ENCODE results near the gene ERI3. TPM values are rescaled to one million over a fixed set of nuclear protein-coding genes. Genes with fewer than 3 reads are reported as not detected.

The ERI3 gene
- polyA plus RNA-seq, 2 of the 4 experiments (the other 2 are of a cell fraction): 43.4 to 44.7 TPM

GRCh38 chr1:44313265-44313918 is 41.7 kb downstream of the ERI3 start:
- no peak for ATAC-seq
- H3K4me2 ChIP-seq: no peak overlapping the region
- CTCF ChIA-PET: interaction anchor here (1.0 to 3.5 kb wide), 6 partner anchors 15 to 339 kb away, joined by 3 to 18 read pairs (median 8); no protein-coding TSS in a partner anchor
- H3K4me3 ChIP-seq: no peak overlapping the region
- 89% methylated on average over 3 of the region's 3 CpGs for WGBS (ENCODE audit: missing lambda C conversion rate)
- H3K9me3 ChIP-seq: no peaks in the 10 kb centered on the region
- POLR2A ChIA-PET: no interaction called here
- FAIRE-seq: no peak
- no peak for TF ChIP-seq REST (IDR thresholded peaks at IDR 0.05)
- H3K27ac ChIP-seq: no peak overlapping the region
- DNase-seq (ENCODE audit: low read depth in 1 of 2, low spot score in 1 of 2): no peak
- no peaks in the 10 kb centered on the region for H3K4me1 ChIP-seq

GRCh38 chr1:44312399-44313196 is 42.5 kb downstream of the ERI3 start:
- DNase-seq (ENCODE audit: low read depth in 1 of 2, low spot score in 1 of 2) (no peak), FAIRE-seq (no peak), ATAC-seq (no peak)
- POLR2A ChIA-PET: no interaction called here
- no peak overlapping the region for H3K4me2 ChIP-seq
- CTCF ChIA-PET: interaction anchor here (0.8 to 3.5 kb wide), 8 partner anchors 10 to 340 kb away, joined by 3 to 11 read pairs (median 4); no protein-coding TSS in a partner anchor
- no peak overlapping the region for H3K4me3 ChIP-seq
- no peak for TF ChIP-seq POLR2AphosphoS2 (conservative IDR thresholded peaks at IDR 0.05; ENCODE audit: low read length)
- no peak for TF ChIP-seq RFX5 (IDR thresholded peaks at IDR 0.05)
- TF ChIP-seq SREBF2 (IDR thresholded peaks at IDR 0.05): no peak
- no peak for TF ChIP-seq HOXB13 (CRISPR knock-in tag; IDR thresholded peaks at IDR 0.05; ENCODE audit: low read depth)
- TF ChIP-seq MYC (IDR thresholded peaks at IDR 0.05; ENCODE audit: borderline replicate concordance, low read length): no peak
- TF ChIP-seq RARB (CRISPR knock-in tag; IDR thresholded peaks at IDR 0.05): no peak
- TF ChIP-seq JUN (IDR thresholded peaks at IDR 0.05): no peak
- WGBS (ENCODE audit: missing lambda C conversion rate): 92% methylated on average over 10 of the region's 10 CpGs
- H3K27ac ChIP-seq: no peak overlapping the region
- H3K9me3 ChIP-seq: no peaks in the 10 kb centered on the region
- no peaks in the 10 kb centered on the region for H3K4me1 ChIP-seq

GRCh38 chr1:44310006-44310405 is 45.1 kb downstream of the ERI3 start:
- Histone ChIP-seq H3K4me3 (no peak overlapping the region), H3K9me3 (no peaks in the 10 kb centered on the region), H3K4me2 (no peak overlapping the region), H3K4me1 (no peaks in the 10 kb centered on the region), H3K27ac (no peak overlapping the region)
- TF ChIP-seq CBX2 (IDR thresholded peaks at IDR 0.05; ENCODE audit: borderline replicate concordance, low read depth) (no peak), HOXB13 (CRISPR knock-in tag; IDR thresholded peaks at IDR 0.05; ENCODE audit: low read depth) (no peak), MYC (IDR thresholded peaks at IDR 0.05; ENCODE audit: borderline replicate concordance, low read length) (no peak), HES2 (IDR thresholded peaks at IDR 0.05) (no peak), CHD2 (IDR thresholded peaks at IDR 0.05; ENCODE audit: low read length, partially characterized antibody) (no peak), FOSL2 (IDR thresholded peaks at IDR 0.05) (no peak), FOSL2 (CRISPR knock-in tag; IDR thresholded peaks at IDR 0.05) (no peak), PBX3 (IDR thresholded peaks at IDR 0.05) (no peak), EHMT2 (IDR thresholded peaks at IDR 0.05; ENCODE audit: low read depth) (no peak)
- 95% methylated on average over 3 of the region's 3 CpGs for WGBS (ENCODE audit: missing lambda C conversion rate)
- no peak for DNase-seq (ENCODE audit: low read depth in 1 of 2, low spot score in 1 of 2)
- POLR2A ChIA-PET: no interaction called here
- ATAC-seq: no peak
- FAIRE-seq: no peak
- CTCF ChIA-PET: interaction anchor here (1.1 kb wide), 1 partner anchor 15 kb away, joined by 5 read pairs; no protein-coding TSS in a partner anchor
